Fibroblast of pulmonary artery (primary cell): Measurements from ENCODE around the gene ZDHHC11.
"Not testable (repeated sequence)": the region's sequence is repeated elsewhere in the genome, so short reads cannot be mapped to it uniquely, and the experiment has no call there.

ENCODE experiments used
- DNase-seq: peaks from one replicate; pipeline ENCODE4 v3.0.0-alpha.2; 2010; ENCODE audit warnings: low read depth
- H3K4me3 ChIP-seq: replicated peaks from 2 replicates; pipeline ENCODE4 v1.5.1; 2011; ENCODE audit warnings: low read depth, mild to moderate bottlenecking, control low read depth, low read length, moderate library complexity
- CTCF ChIP-seq: IDR thresholded peaks from 2 replicates; pipeline ENCODE4 v1.5.1; 2011; ENCODE audit warnings: mild to moderate bottlenecking, control low read depth, low read length, inconsistent platforms; ENCODE audit errors: missing control alignments

Gene ZDHHC11

GRCh38 chr5:766666-767431, 83.9 kb downstream of the ZDHHC11 start:
- no peak for DNase-seq
- no peak overlapping the region for H3K4me3 ChIP-seq
- no peak for TF ChIP-seq CTCF

GRCh38 chr5:765948-766631, 84.7 kb downstream of the ZDHHC11 start:
- no peak for DNase-seq
- H3K4me3 ChIP-seq: no peak overlapping the region

DNA sequence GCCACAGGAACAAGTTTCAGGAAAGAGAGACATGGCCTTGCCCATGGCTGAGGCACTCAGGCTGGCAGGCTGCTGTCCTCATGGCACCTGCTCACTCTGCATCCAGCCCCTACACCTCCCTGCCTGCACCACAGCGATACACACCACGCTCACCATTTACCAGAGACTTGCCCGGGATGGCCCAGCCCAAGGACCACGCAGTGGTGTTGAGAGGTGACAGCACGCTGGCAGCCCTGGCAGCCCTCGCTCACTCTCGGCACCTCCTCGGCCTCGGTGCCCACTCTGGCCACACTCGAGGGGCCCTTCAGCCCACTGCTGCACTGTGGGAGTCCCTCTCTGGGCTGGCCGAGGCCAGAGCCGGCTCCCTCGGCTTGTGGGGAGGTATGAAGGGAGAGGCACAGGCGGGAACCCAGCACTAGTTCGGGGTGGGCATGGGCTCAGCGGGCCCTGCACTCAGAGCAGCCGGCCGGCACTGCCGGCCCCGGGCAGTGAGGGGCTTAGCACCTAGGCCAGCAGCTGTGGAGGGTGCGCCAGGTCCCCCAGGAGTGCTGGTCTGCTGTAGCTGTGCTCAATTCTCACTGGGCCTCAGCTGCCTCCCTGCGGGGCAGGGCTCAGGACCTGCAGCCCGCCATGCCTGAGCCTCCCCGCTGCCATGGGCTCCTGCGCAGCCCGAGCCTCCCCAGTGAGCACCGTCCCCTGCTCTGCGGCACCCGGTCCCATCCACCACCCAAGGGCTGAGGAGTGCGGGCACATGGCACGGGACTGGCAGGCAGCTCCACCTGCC, 86.6 kb downstream of the ZDHHC11 start:
- no peak for TF ChIP-seq CTCF
- no peak for DNase-seq
- no peak overlapping the region for H3K4me3 ChIP-seq

More at GRCh38 chr5:765948-766631, 84.7 kb downstream of the ZDHHC11 start:
- no peak for TF ChIP-seq CTCF

GRCh38 chr5:763397-763796, 87.4 kb downstream of the ZDHHC11 start:
- no peak for TF ChIP-seq CTCF
- no peak overlapping the region for H3K4me3 ChIP-seq
- no peak for DNase-seq

GRCh38 chr5:762996-763395, 87.8 kb downstream of the ZDHHC11 start:
- H3K4me3 ChIP-seq, DNase-seq: not testable (repeated sequence)

DNA sequence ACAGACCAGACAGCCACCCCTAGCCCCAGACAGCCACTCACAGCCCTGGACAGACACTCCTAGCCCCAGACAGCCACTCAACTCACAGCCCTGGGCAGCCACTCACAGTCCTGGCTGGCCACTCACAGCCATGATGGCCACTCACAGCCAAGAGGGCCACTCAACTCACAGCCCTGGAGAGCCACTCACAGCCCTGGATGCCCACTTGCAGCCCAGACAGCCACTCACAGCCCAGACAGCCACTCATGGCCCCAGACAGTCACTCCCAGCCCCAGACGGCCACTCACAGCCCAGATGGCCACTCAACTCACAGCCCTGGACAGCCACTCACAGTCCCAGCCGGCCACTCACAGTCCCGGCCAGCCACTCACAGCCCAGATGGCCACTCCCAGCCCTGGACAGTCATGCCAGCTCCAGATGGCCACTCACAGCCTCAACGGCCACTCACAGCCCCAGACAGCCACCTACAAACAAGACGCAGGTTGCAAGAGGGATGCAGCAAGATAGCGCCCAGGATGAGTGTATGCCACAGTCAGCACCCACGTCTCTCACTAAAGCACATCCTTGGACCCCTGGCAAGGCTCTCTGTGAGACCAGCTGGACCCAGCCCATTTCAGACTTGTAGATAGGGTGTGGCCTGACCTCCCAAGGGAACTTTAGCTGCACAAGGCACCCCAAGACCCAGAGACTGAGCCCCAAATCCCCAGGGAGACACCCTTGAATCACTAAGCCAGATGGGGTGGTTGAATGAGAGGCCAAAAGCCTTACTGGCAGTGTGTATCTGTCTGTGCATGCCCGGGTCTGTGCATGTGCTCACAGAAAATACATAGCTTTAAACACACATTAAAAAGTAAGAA, 88.7 kb downstream of the ZDHHC11 start:
- no peak overlapping the region for H3K4me3 ChIP-seq
- DNase-seq: no peak
- TF ChIP-seq CTCF: no peak
